Kidney (tissue), 14 donors: ENCODE data around the gene MCHR1. TPM values are rescaled to one million over a fixed set of nuclear protein-coding genes. Genes with fewer than 3 reads are reported as not detected.
A peak's percentile ranks its signal among the peaks of the same experiment; 100 is the strongest.
"Not testable (repeated sequence)": the region's sequence is repeated elsewhere in the genome, so short reads cannot be mapped to it uniquely, and the experiment has no call there.

Experiments used
- DNase-seq, 5 donors: peaks; one replicate each; pipeline ENCODE4 v3.0.0-alpha.2; 2013 to 2020
- FAIRE-seq: peaks from 2 replicates; lab custom pipeline; 2012; peaks lifted over from hg19 to GRCh38; lab: Jason Lieb, UNC
- H3K27ac ChIP-seq, 2 donors: one replicate each; pipeline ENCODE4 v1.7.0; 2013; ENCODE audit warnings: low read depth in 2 of 2, low read length in 2 of 2, inconsistent platforms in 1 of 2
- H3K27me3 ChIP-seq: one replicate; pipeline ENCODE4 v1.7.1; 2013; ENCODE audit warnings: low read length, inconsistent platforms; ENCODE audit not compliant: control insufficient read depth, insufficient read depth
- H3K36me3 ChIP-seq, 3 donors: one replicate each; pipeline versions ENCODE4 v1.7.0 to v1.7.1; 2013; ENCODE audit warnings: low read length in 3 of 3, control low read depth in 1 of 3, inconsistent platforms in 1 of 3; ENCODE audit not compliant: insufficient read depth in 3 of 3, control insufficient read depth in 2 of 3
- H3K4me1 ChIP-seq, 3 donors: one replicate each; pipeline versions ENCODE4 v1.7.0 to v1.7.1; 2013; ENCODE audit warnings: low read length in 3 of 3, inconsistent platforms in 1 of 3, low read depth in 1 of 3; ENCODE audit not compliant: control insufficient read depth in 2 of 3, insufficient read depth in 2 of 3
- H3K4me3 ChIP-seq, 3 donors: one replicate each; pipeline versions ENCODE4 v1.7.0 to v1.8.1; 2013; ENCODE audit warnings: low read length in 3 of 3, control low read depth in 1 of 3, inconsistent platforms in 1 of 3
- H3K9ac ChIP-seq, 3 donors: one replicate each; pipeline versions ENCODE4 v1.7.0 to v1.7.1; 2013; ENCODE audit warnings: low read length in 3 of 3, control low read depth in 1 of 3, inconsistent platforms in 1 of 3
- H3K9me3 ChIP-seq, 3 donors: one replicate each; pipeline versions ENCODE4 v1.7.0 to v1.7.1; 2013; ENCODE audit warnings: low read length in 3 of 3, control low read depth in 1 of 3, inconsistent platforms in 1 of 3; ENCODE audit not compliant: control insufficient read depth in 2 of 3, insufficient read depth in 1 of 3
- intact Hi-C: fragments of 100-400 bp; cut with DNase I; formaldehyde crosslinking; loops from one replicate; pipeline ENCODE4 v1.11.1; 2022
- polyA plus RNA-seq: library from polyadenylated mRNA; stranded (reverse); fragments of 350-450 nt; fragmentation: Illumina TruSeq; extraction: RNeasy Lipid Tissue Mini Kit (QIAGEN cat#74804); gene quantifications from one replicate; pipeline ENCODE4 v1.2.3, GENCODE V29; 2014; ENCODE audit warnings: low read depth, low replicate concordance; ENCODE audit not compliant: insufficient read depth
- total RNA-seq: library from RNA; stranded (reverse); fragmentation: NEBNext Ultra II Directional; extraction: Animal tissue kit (Norgen Biotek cat#: 25700); gene quantifications from one replicate; pipeline ENCODE4 v1.2.1, GENCODE V29; 2021
- TF ChIP-seq, protein P1 (sequence below): IDR thresholded peaks from 3 replicates; pipeline ENCODE4 v1.5.1; 2012; ENCODE audit warnings: mild to moderate bottlenecking, moderate library complexity, borderline replicate concordance; ENCODE audit not compliant: insufficient read depth; ENCODE audit errors: extremely low read depth
- donor health status: control.
- donor health status: control.
- donor health status: control.
- donor health status: control.
- donor health status: control.
- donor health status: DM: yes; HTN: yes; CAD: no.
- donor health status: Normal renal cell carcinoma (clear cell type).

Gene MCHR1
- total and polyA plus RNA-seq, 2 donors from 2014 or later: not detected

DNA sequence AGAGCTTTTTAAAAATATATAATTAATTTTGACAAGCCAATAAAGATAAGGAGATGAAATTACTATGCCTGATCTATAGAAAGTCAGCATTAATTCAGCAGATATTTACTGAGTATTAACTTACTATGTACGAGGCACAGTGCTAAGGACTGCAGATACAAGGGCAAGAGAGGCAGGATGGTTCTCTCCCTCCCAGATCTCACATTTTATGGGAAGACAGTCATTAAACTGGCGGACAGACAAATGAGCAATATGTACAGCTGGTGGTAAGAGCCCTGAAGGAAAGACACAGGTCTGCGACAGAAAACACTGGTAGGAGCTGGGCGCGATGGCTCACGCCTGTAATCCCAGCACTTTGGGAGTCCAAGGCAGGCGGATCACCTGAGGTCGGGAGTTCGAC lies 36.8 kb downstream of the MCHR1 start:
- H3K36me3 ChIP-seq: no peaks in the 10 kb centered on the region
- H3K27ac ChIP-seq: no peak overlapping the region
- no peak overlapping the region for H3K9ac ChIP-seq
- DNase-seq: no peak
- TF ChIP-seq, protein P1, sequence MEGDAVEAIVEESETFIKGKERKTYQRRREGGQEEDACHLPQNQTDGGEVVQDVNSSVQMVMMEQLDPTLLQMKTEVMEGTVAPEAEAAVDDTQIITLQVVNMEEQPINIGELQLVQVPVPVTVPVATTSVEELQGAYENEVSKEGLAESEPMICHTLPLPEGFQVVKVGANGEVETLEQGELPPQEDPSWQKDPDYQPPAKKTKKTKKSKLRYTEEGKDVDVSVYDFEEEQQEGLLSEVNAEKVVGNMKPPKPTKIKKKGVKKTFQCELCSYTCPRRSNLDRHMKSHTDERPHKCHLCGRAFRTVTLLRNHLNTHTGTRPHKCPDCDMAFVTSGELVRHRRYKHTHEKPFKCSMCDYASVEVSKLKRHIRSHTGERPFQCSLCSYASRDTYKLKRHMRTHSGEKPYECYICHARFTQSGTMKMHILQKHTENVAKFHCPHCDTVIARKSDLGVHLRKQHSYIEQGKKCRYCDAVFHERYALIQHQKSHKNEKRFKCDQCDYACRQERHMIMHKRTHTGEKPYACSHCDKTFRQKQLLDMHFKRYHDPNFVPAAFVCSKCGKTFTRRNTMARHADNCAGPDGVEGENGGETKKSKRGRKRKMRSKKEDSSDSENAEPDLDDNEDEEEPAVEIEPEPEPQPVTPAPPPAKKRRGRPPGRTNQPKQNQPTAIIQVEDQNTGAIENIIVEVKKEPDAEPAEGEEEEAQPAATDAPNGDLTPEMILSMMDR: no peak
- H3K4me1 ChIP-seq: peaks cover 0 to 4% (median 2%) of the 10 kb centered on the region in 3 donors
- no peaks in the 10 kb centered on the region for H3K9me3 ChIP-seq
- intact Hi-C loops: no loop called here
- no peaks in the 10 kb centered on the region for H3K27me3 ChIP-seq
- H3K4me3 ChIP-seq: no peak overlapping the region
- no peak for FAIRE-seq

DNA sequence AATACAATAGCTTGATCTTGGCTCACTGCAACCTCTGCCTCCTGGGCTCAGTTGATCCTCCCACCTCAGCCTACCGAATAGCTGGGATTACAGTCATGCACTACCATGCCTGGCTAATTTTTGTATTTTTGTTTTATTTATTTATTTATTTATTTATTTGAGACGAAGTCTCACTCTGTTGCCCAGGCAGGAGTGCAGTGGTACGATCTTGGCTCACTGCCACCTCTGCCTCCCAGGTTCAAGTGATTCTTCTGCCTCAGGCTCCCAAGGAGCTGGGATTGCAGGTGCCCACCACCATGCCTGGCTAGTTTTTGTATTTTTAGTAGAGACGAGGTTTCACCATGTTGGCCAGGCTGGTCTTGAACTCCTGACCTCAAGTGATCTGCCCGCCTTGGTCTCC lies 38.4 kb downstream of the MCHR1 start:
- H3K4me3 ChIP-seq, H3K9ac ChIP-seq, H3K27ac ChIP-seq, H3K27me3 ChIP-seq, H3K36me3 ChIP-seq, FAIRE-seq, H3K9me3 ChIP-seq, DNase-seq, intact Hi-C loops, H3K4me1 ChIP-seq: not testable (repeated sequence)

DNA sequence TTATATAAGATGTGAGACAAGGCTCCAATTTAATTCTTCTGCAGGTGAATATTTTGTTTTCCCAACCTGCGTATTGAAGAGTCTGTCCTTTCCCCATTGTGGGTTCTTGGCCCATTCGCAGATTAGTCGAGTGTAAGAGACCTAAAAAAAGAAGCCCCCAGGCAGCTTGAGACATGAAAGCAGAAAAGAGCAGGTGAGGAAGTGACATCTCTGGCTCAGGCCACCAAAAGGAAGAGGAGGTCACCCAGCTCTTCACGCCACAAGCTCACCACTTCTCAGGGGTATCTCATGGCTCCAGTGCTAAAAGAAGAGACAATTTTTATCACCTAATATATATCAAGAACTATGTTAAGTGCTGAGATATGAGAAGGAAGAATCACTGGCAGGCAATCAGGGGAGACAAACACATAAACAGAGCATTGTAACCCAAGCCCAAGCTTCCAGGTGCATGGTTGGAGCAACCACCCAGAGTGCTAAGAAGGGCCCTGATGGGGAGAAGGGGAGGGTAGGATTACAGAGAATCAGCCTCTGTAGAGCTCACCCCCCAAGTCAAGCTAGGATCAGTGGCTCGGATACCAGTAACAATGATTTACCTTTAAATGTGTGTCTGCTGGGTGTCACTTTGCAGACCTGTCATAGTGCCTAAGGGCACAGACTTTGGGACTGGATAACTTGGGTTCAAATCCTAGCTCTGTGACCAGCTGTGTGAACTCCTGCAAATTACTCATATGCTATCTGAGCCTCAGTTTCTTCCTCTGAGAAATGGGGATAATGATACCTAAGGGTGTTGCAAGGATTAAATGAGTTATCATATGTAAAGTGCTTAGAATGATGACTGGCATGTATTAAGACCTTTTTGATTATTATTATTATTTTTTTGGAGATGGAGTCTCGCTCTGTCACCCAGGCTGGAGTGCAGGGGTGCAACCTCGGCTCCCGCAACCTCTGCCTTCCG lies 39.2 kb downstream of the MCHR1 start:
- Histone ChIP-seq H3K9ac (no peak overlapping the region), H3K9me3 (no peaks in the 10 kb centered on the region), H3K27me3 (no peaks in the 10 kb centered on the region), H3K4me1 (peaks cover 0 to 7% (median 2%) of the 10 kb centered on the region in 3 donors), H3K36me3 (no peaks in the 10 kb centered on the region), H3K4me3 (no peak overlapping the region), H3K27ac (no peak overlapping the region)
- no peak for FAIRE-seq
- TF ChIP-seq, protein P1: no peak
- peak in 4 of 5 donors; percentile 65 to 85 (median 76) for DNase-seq
- intact Hi-C loops: no loop called here

DNA sequence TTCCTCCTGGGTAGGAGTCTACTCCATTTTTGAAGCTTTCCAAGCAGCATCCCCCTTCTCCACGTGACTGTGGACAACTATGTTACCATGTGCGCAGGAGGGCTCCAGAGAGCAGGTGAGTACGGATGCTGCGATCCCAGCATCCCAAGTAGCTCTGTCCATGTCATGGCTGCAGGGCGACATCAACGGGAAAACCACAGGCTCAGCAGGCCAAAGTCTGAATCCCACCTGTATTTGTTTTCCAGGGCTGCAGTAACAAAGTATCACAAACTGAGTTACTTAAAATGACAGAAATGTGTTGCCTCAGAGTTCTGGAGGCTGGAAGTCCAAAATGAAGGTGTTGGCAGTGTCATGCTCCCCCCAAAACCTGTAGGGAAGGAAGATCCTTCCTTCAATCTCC lies 40.3 kb downstream of the MCHR1 start:
- DNase-seq: no peak
- H3K9ac ChIP-seq: no peak overlapping the region
- H3K4me1 ChIP-seq: peaks cover 0 to 4% (median 2%) of the 10 kb centered on the region in 3 donors
- intact Hi-C loops: no loop called here
- FAIRE-seq: no peak
- TF ChIP-seq, protein P1: no peak
- H3K9me3 ChIP-seq: no peaks in the 10 kb centered on the region
- no peaks in the 10 kb centered on the region for H3K36me3 ChIP-seq
- no peak overlapping the region for H3K4me3 ChIP-seq
- H3K27ac ChIP-seq: no peak overlapping the region
- no peaks in the 10 kb centered on the region for H3K27me3 ChIP-seq

DNA sequence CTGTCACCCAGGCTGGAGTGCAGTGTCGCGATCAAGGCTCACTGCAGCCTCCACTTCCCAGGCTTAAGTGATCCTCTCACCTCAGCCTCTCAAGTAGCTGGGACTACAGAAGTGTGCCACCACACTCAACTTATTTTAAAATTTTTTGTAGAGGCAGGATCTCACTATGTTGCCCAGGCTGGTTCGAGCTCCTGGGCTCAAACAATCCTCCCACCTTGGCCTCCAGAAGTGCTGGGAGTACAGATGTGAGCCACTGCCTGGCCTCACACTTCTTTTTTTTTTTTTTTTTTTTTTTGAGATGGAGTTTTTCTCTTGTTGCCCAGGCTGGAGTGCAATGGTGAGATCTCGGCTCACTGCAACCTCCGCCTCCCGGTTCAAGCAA lies 40.9 kb downstream of the MCHR1 start:
- H3K36me3 ChIP-seq, H3K4me1 ChIP-seq, H3K9ac ChIP-seq, H3K27me3 ChIP-seq, intact Hi-C loops, H3K4me3 ChIP-seq, H3K9me3 ChIP-seq, H3K27ac ChIP-seq, FAIRE-seq, DNase-seq: not testable (repeated sequence)
